ENCODE measurements around the gene SMIM32. TPM values are rescaled to one million over a fixed set of nuclear protein-coding genes. Genes with fewer than 3 reads are reported as not detected.

The SMIM32 gene
- total RNA-seq, 2 experiments from 2014 or later: not detected

GRCh38 chr5:136147632-136148031, 45.3 kb downstream of the SMIM32 start:
- Histone ChIP-seq H3K4me1 (ENCODE audit: insufficient read depth, low read length, poor library complexity, severe bottlenecking) (peaks cover 45% of the 10 kb centered on the region), H3K4me2 (ENCODE audit: low read length) (no peak overlapping the region), H2AFZ (ENCODE audit: low read length) (no peak overlapping the region), H3K27ac (ENCODE audit: low read depth, low read length, poor library complexity, severe bottlenecking) (no peak overlapping the region), H4K20me1 (ENCODE audit: insufficient read depth, low read length) (peaks cover 47% of the 10 kb centered on the region), H3K9me2 (ENCODE audit: insufficient read depth, low read length) (no peaks in the 10 kb centered on the region), H3K9me3 (ENCODE audit: low read length) (no peaks in the 10 kb centered on the region), H3K36me3 (ENCODE audit: insufficient read depth, low read length) (peaks cover 60% of the 10 kb centered on the region), H3K4me3 (ENCODE audit: low read depth, low read length, poor library complexity, severe bottlenecking) (no peak overlapping the region), H3K79me2 (ENCODE audit: insufficient read depth, low read depth, low read length) (peaks cover 100% of the 10 kb centered on the region)
- TF ChIP-seq EZH2phosphoT487 (IDR thresholded peaks at IDR 0.05; ENCODE audit: borderline replicate concordance, low read depth, low read length) (no peak), CTCF (conservative IDR thresholded peaks at IDR 0.05; ENCODE audit: low read length) (no peak)
- DNase-seq (ENCODE audit: low spot score): no peak
- CTCF ChIA-PET (ENCODE audit: unreplicated experiment): no interaction called here
- POLR2A ChIA-PET: interaction anchor here (1.2 to 4.0 kb wide), 4 partner anchors 9 to 84 kb away, joined by 3 to 46 read pairs (median 12); no protein-coding TSS in a partner anchor
- BruUV-seq (replicated peaks): no TSS peak
- intact Hi-C loops (cut with micrococcal nuclease; ENCODE audit: unreplicated experiment): no loop called here

- no peaks in the 10 kb centered on the region for H3K9me3 ChIP-seq (ENCODE audit: low read length)
- ChIA-PET CTCF (ENCODE audit: unreplicated experiment) (no interaction called here), POLR2A (interaction anchor here (0.9 to 4.0 kb wide), 6 partner anchors 9 to 18 kb away, joined by 3 to 46 read pairs (median 5); partner anchors contain the start of gene SMAD5)
- peaks cover 56% of the 10 kb centered on the region for H4K20me1 ChIP-seq (ENCODE audit: insufficient read depth, low read length)
- no peak for DNase-seq (ENCODE audit: low spot score)
- peaks cover 48% of the 10 kb centered on the region for H3K4me1 ChIP-seq (ENCODE audit: insufficient read depth, low read length, poor library complexity, severe bottlenecking)
- no peak overlapping the region for H3K27ac ChIP-seq (ENCODE audit: low read depth, low read length, poor library complexity, severe bottlenecking)
- peaks cover 100% of the 10 kb centered on the region for H3K79me2 ChIP-seq (ENCODE audit: insufficient read depth, low read depth, low read length)
- no peak overlapping the region for H3K4me3 ChIP-seq (ENCODE audit: low read depth, low read length, poor library complexity, severe bottlenecking)
- peaks cover 52% of the 10 kb centered on the region for H3K36me3 ChIP-seq (ENCODE audit: insufficient read depth, low read length)
- H2AFZ ChIP-seq (ENCODE audit: low read length): no peak overlapping the region
- intact Hi-C loops (cut with micrococcal nuclease; ENCODE audit: unreplicated experiment): no loop called here
- no peaks in the 10 kb centered on the region for H3K9me2 ChIP-seq (ENCODE audit: insufficient read depth, low read length)
- no TSS peak for BruUV-seq (replicated peaks)
- no peak for TF ChIP-seq CTCF (conservative IDR thresholded peaks at IDR 0.05; ENCODE audit: low read length)
- no peak for TF ChIP-seq EZH2phosphoT487 (IDR thresholded peaks at IDR 0.05; ENCODE audit: borderline replicate concordance, low read depth, low read length)
- H3K4me2 ChIP-seq (ENCODE audit: low read length): peak overlapping the region; percentile 6; the same call in 1 of the 2 replicates
These were observed 46.8 kb downstream of the SMIM32 start for GRCh38 chr5:136146201-136146600.

- Histone ChIP-seq H3K4me3 (ENCODE audit: low read depth, low read length, poor library complexity, severe bottlenecking) (no peak overlapping the region), H3K4me1 (ENCODE audit: insufficient read depth, low read length, poor library complexity, severe bottlenecking) (peaks cover 51% of the 10 kb centered on the region), H3K9me3 (ENCODE audit: low read length) (no peaks in the 10 kb centered on the region), H3K27ac (ENCODE audit: low read depth, low read length, poor library complexity, severe bottlenecking) (no peak overlapping the region), H2AFZ (ENCODE audit: low read length) (no peak overlapping the region), H4K20me1 (ENCODE audit: insufficient read depth, low read length) (peaks cover 66% of the 10 kb centered on the region), H3K4me2 (ENCODE audit: low read length) (no peak overlapping the region), H3K9me2 (ENCODE audit: insufficient read depth, low read length) (no peaks in the 10 kb centered on the region), H3K79me2 (ENCODE audit: insufficient read depth, low read depth, low read length) (peaks cover 100% of the 10 kb centered on the region), H3K36me3 (ENCODE audit: insufficient read depth, low read length) (peaks cover 58% of the 10 kb centered on the region)
- no peak for DNase-seq (ENCODE audit: low spot score)
- BruUV-seq (replicated peaks): no TSS peak
- CTCF ChIA-PET (ENCODE audit: unreplicated experiment): no interaction called here
- intact Hi-C loops (cut with micrococcal nuclease; ENCODE audit: unreplicated experiment): no loop called here
- POLR2A ChIA-PET: interaction anchor here (1.1 kb wide), 1 partner anchor 11 kb away, joined by 4 read pairs; no protein-coding TSS in a partner anchor
- TF ChIP-seq EZH2phosphoT487 (IDR thresholded peaks at IDR 0.05; ENCODE audit: borderline replicate concordance, low read depth, low read length) (no peak), CTCF (conservative IDR thresholded peaks at IDR 0.05; ENCODE audit: low read length) (no peak)
These were observed 47.9 kb downstream of the SMIM32 start for GRCh38 chr5:136145030-136145429.

Data from OCI-LY7 (cell line).